Liver (tissue), 9 donors: Measurements from ENCODE around the gene WWC2. TPM values are rescaled to one million over a fixed set of nuclear protein-coding genes. Genes with fewer than 3 reads are reported as not detected.

ENCODE experiments used
- DNase-seq: peaks from one replicate; pipeline ENCODE4 v3.0.0-alpha.2; 2017; ENCODE audit warnings: low spot score
- H3K27ac ChIP-seq, 2 donors: one replicate each; pipeline ENCODE4 v1.7.0; 2013; ENCODE audit warnings: inconsistent platforms in 2 of 2, low read length in 2 of 2, control low read depth in 1 of 2, low read depth in 1 of 2, mild to moderate bottlenecking in 1 of 2
- H3K27me3 ChIP-seq, 4 donors: one replicate each; pipeline versions ENCODE4 v1.6.1 to v1.7.0; 2013; ENCODE audit warnings: low read length in 3 of 4, inconsistent platforms in 1 of 4, mild to moderate bottlenecking in 1 of 4, moderate library complexity in 1 of 4; ENCODE audit not compliant: control insufficient read depth in 4 of 4, insufficient read depth in 4 of 4
- H3K36me3 ChIP-seq, 4 donors: one replicate each; pipeline versions ENCODE4 v1.6.1 to v1.7.0; 2013; ENCODE audit warnings: low read length in 3 of 4, mild to moderate bottlenecking in 3 of 4, low read depth in 1 of 4, moderate library complexity in 1 of 4; ENCODE audit not compliant: control insufficient read depth in 4 of 4, insufficient read depth in 3 of 4
- H3K4me1 ChIP-seq, 4 donors: one replicate each; pipeline versions ENCODE4 v1.6.1 to v1.7.0; 2013; ENCODE audit warnings: low read length in 3 of 4, mild to moderate bottlenecking in 3 of 4, moderate library complexity in 1 of 4; ENCODE audit not compliant: control insufficient read depth in 4 of 4, insufficient read depth in 4 of 4
- H3K4me3 ChIP-seq, 3 donors: one replicate each; pipeline versions ENCODE4 v1.6.1 to v1.7.0; 2013; ENCODE audit warnings: low read length in 3 of 3, control low read depth in 1 of 3, low read depth in 1 of 3, mild to moderate bottlenecking in 1 of 3
- H3K9ac ChIP-seq, 2 donors: one replicate each; pipeline ENCODE4 v1.7.0; 2013; ENCODE audit warnings: low read length in 2 of 2, mild to moderate bottlenecking in 2 of 2, moderate library complexity in 2 of 2, control low read depth in 1 of 2, low read depth in 1 of 2
- H3K9me3 ChIP-seq, 4 donors: one replicate each; pipeline versions ENCODE4 v1.6.1 to v1.7.0; 2013; ENCODE audit warnings: low read length in 3 of 4; ENCODE audit not compliant: control insufficient read depth in 4 of 4
- ATF3 ChIP-seq: IDR thresholded peaks from 2 replicates; pipeline ENCODE4 v1.6.1; 2016; ENCODE audit warnings: antibody characterized with exemption
- CTCF ChIP-seq: fragments of 150-350 bp; IDR thresholded peaks from 2 replicates; pipeline ENCODE4 v1.5.1; 2017; ENCODE audit warnings: improper control_type of control experiment, low read depth, low read length; ENCODE audit not compliant: missing input control
- EGR1 ChIP-seq, 2 donors: IDR thresholded peaks; 2 replicates each; pipeline ENCODE4 v1.6.1; 2016 to 2018; ENCODE audit warnings: antibody characterized with exemption in 2 of 2, low read depth in 2 of 2
- FOXA1 ChIP-seq: IDR thresholded peaks from 2 replicates; pipeline ENCODE4 v1.6.1; 2016; ENCODE audit warnings: antibody characterized with exemption
- FOXA2 ChIP-seq: IDR thresholded peaks from 2 replicates; pipeline ENCODE4 v1.6.1; 2016; ENCODE audit warnings: antibody characterized with exemption
- HNF4A ChIP-seq, 2 donors: conservative IDR thresholded peaks; 2 replicates each; pipeline ENCODE4 v1.6.1; 2016; ENCODE audit warnings: antibody characterized with exemption in 2 of 2, mild to moderate bottlenecking in 2 of 2
- HNF4G ChIP-seq: IDR thresholded peaks from 2 replicates; pipeline ENCODE4 v1.6.1; 2016; ENCODE audit warnings: antibody characterized with exemption
- JUND ChIP-seq, 2 donors: IDR thresholded peaks; 2 replicates each; pipeline ENCODE4 v1.6.1; 2016; ENCODE audit warnings: antibody characterized with exemption in 2 of 2
- MAX ChIP-seq: IDR thresholded peaks from 2 replicates; pipeline ENCODE4 v1.6.1; 2016; ENCODE audit warnings: antibody characterized with exemption
- NR2F2 ChIP-seq: IDR thresholded peaks from 2 replicates; pipeline ENCODE4 v1.6.1; 2016; ENCODE audit warnings: antibody characterized with exemption
- RAD21 ChIP-seq, 2 donors: IDR thresholded peaks; 2 replicates each; pipeline ENCODE4 v1.6.1; 2016; ENCODE audit warnings: antibody characterized with exemption in 2 of 2, mild to moderate bottlenecking in 2 of 2
- REST ChIP-seq: IDR thresholded peaks from 2 replicates; pipeline ENCODE4 v1.6.1; 2016; ENCODE audit warnings: antibody characterized with exemption, mild to moderate bottlenecking
- RXRA ChIP-seq, 2 donors: IDR thresholded peaks; 2 replicates each; pipeline ENCODE4 v1.6.1; 2017 to 2018; ENCODE audit warnings: antibody characterized with exemption in 2 of 2, mild to moderate bottlenecking in 1 of 2
- SP1 ChIP-seq: IDR thresholded peaks from 2 replicates; pipeline ENCODE4 v1.6.1; 2018; ENCODE audit warnings: antibody characterized with exemption, mild to moderate bottlenecking
- TAF1 ChIP-seq: conservative IDR thresholded peaks from 2 replicates; pipeline ENCODE4 v1.6.1; 2016; ENCODE audit warnings: antibody characterized with exemption, mild to moderate bottlenecking
- YY1 ChIP-seq: IDR thresholded peaks from 2 replicates; pipeline ENCODE4 v1.6.1; 2016; ENCODE audit warnings: antibody characterized with exemption, mild to moderate bottlenecking
- ZBTB33 ChIP-seq: IDR thresholded peaks from 2 replicates; pipeline ENCODE4 v1.6.1; 2016; ENCODE audit warnings: antibody characterized with exemption
- WGBS: extraction: QIAGEN DNeasy Blood & Tissue Kit; methylation state at CpG from one replicate; pipeline ENCODE4 v1.1.7; 2013; 5-methylcytosine and 5-hydroxymethylcytosine counted together
- polyA plus RNA-seq, 2 donors: library from polyadenylated mRNA; stranded (reverse) in 1 of 2; unstranded in 1 of 2; fragments of 200-250 nt in 1 of 2; fragments of >200 nt in 1 of 2; fragmentation: Nextera tagmentation in 1 of 2; extraction: Ambion mirVana in 1 of 2; gene quantifications; one replicate each; pipeline versions ENCODE4 v1.2.1 to v1.2.3, GENCODE V29; 2013 to 2015
- total RNA-seq, 2 donors: library from RNA; depleted of rRNA; stranded (reverse); fragments of >200 nt; gene quantifications; one replicate each; pipeline ENCODE4 v1.2.3, GENCODE V29; 2014
- donor health status: healthy.
- donor health status: healthy.
- donor health status: healthy.
- donor health status: healthy.
- donor health status: healthy.

Gene WWC2
- total and polyA plus RNA-seq, 4 donors: 8.6 to 60.1 (median 13.3) TPM

GRCh38 chr4:183053681-183054080 lies 45.4 kb upstream of the WWC2 start:
- H3K9me3 ChIP-seq: peaks cover 0 to 1% (median 0%) of the 10 kb centered on the region in 4 donors
- no peaks in the 10 kb centered on the region for H3K27me3 ChIP-seq
- H3K27ac ChIP-seq: no peak overlapping the region
- no peaks in the 10 kb centered on the region for H3K36me3 ChIP-seq
- no peak overlapping the region for H3K4me3 ChIP-seq
- WGBS: 85% methylated on average over 1 of the region's 1 CpG
- H3K9ac ChIP-seq: no peak overlapping the region
- TF ChIP-seq ATF3: no peak
- TF ChIP-seq FOXA2: no peak
- no peak for TF ChIP-seq HNF4A (conservative IDR thresholded peaks at IDR 0.05)
- TF ChIP-seq TAF1: no peak
- no peak for TF ChIP-seq SP1
- no peaks in the 10 kb centered on the region for H3K4me1 ChIP-seq
- no peak for DNase-seq

- WGBS: 70% methylated on average over 6 of the region's 6 CpGs
- Histone ChIP-seq H3K4me3 (no peak overlapping the region), H3K9me3 (peaks cover 0 to 1% (median 0%) of the 10 kb centered on the region in 4 donors), H3K36me3 (no peaks in the 10 kb centered on the region), H3K4me1 (no peaks in the 10 kb centered on the region), H3K27ac (no peak overlapping the region), H3K9ac (no peak overlapping the region), H3K27me3 (no peaks in the 10 kb centered on the region)
- TF ChIP-seq MAX: no peak
- no peak for TF ChIP-seq RAD21 (IDR thresholded peaks at IDR 0.05)
- no peak for TF ChIP-seq EGR1 (IDR thresholded peaks at IDR 0.05; ENCODE audit: low read depth in 2 of 2)
- TF ChIP-seq RXRA (IDR thresholded peaks at IDR 0.05): no peak
- no peak for TF ChIP-seq ATF3
- TF ChIP-seq NR2F2: no peak
- no peak for TF ChIP-seq FOXA1
- no peak for TF ChIP-seq SP1
- no peak for TF ChIP-seq HNF4G
- TF ChIP-seq REST: no peak
- TF ChIP-seq JUND (IDR thresholded peaks at IDR 0.05): no peak
- TF ChIP-seq YY1: no peak
- TF ChIP-seq HNF4A (conservative IDR thresholded peaks at IDR 0.05): no peak
- no peak for TF ChIP-seq FOXA2
- no peak for DNase-seq
These were observed 41.8 kb upstream of the WWC2 start for GRCh38 chr4:183057255-183057654.

- 81% methylated on average over 1 of the region's 1 CpG for WGBS
- Histone ChIP-seq H3K4me3 (no peak overlapping the region), H3K36me3 (no peaks in the 10 kb centered on the region), H3K9ac (no peak overlapping the region), H3K27me3 (no peaks in the 10 kb centered on the region), H3K4me1 (peaks cover 0 to 5% (median 0%) of the 10 kb centered on the region in 4 donors), H3K27ac (no peak overlapping the region), H3K9me3 (peaks cover 0 to 2% (median 0%) of the 10 kb centered on the region in 4 donors)
- TF ChIP-seq EGR1 (IDR thresholded peaks at IDR 0.05; ENCODE audit: low read depth in 2 of 2): no peak
- TF ChIP-seq MAX: no peak
- TF ChIP-seq FOXA2: no peak
- no peak for TF ChIP-seq ZBTB33
- no peak for TF ChIP-seq HNF4A (conservative IDR thresholded peaks at IDR 0.05)
- no peak for TF ChIP-seq TAF1
- no peak for TF ChIP-seq FOXA1
- no peak for TF ChIP-seq CTCF
- TF ChIP-seq RAD21 (IDR thresholded peaks at IDR 0.05): no peak
- no peak for DNase-seq
These were observed 39.3 kb upstream of the WWC2 start for GRCh38 chr4:183059797-183060196.
